Panc1 (cell line): ENCODE data around the gene INPP4A. TPM values are rescaled to one million over a fixed set of nuclear protein-coding genes. Genes with fewer than 3 reads are reported as not detected.
A peak's percentile ranks its signal among the peaks of the same experiment; 100 is the strongest.

ENCODE experiments used
- ATAC-seq: fragments of 200-7000 bp; cut with Tn5 transposase; 2 replicates; pipeline ENCODE4 v1.9.1; 2020; ENCODE audit warnings: mild to moderate bottlenecking, moderate library complexity
- BruUV-seq: library from RNA; stranded (reverse); fragments of 400-500 nt; replicated peaks from 2 replicates; lab custom pipeline; 2021; lab: Mats Ljungman, UMichigan
- CTCF ChIA-PET: fragments of 300-600 bp; sonication (Branson Sonifier 250); formaldehyde crosslinking; loops from one replicate; lab custom pipeline; 2022; ENCODE audit warnings: antibody characterized with exemption; lab: Charles Lee
- POLR2A ChIA-PET: fragments of 300-600 bp; sonication (Branson Sonifier 250); formaldehyde crosslinking; loops from one replicate; lab custom pipeline; 2022; ENCODE audit warnings: antibody characterized with exemption; lab: Charles Lee
- DNase-seq: peaks from one replicate; pipeline ENCODE4 v3.0.0-alpha.2; 2010; ENCODE audit warnings: low read depth, low spot score
- H3K27ac ChIP-seq: 2 replicates; pipeline ENCODE4 v1.5.1; 2011; ENCODE audit warnings: mild to moderate bottlenecking, low read length, inconsistent platforms
- H3K27me3 ChIP-seq: fragments of 200-500 bp; sonication (Bioruptor generic); 2 replicates; pipeline ENCODE4 v1.6.0; 2014; ENCODE audit warnings: low read length, inconsistent platforms; ENCODE audit not compliant: control insufficient read depth, insufficient read depth
- H3K36me3 ChIP-seq: fragments of 200-500 bp; sonication (Bioruptor generic); 2 replicates; pipeline ENCODE4 v1.5.1; 2014; ENCODE audit warnings: inconsistent platforms, mild to moderate bottlenecking, low read length, moderate library complexity; ENCODE audit not compliant: control insufficient read depth, insufficient read depth
- H3K4me1 ChIP-seq: 2 replicates; pipeline ENCODE4 v1.5.1; 2011; ENCODE audit warnings: inconsistent platforms, mild to moderate bottlenecking, low read length, moderate library complexity; ENCODE audit not compliant: control insufficient read depth, insufficient read depth
- H3K4me3 ChIP-seq, 2 experiments: 2 replicates each; pipeline ENCODE4 v1.5.1; 2011 to 2012; ENCODE audit warnings: low read depth in 2 of 2, low read length in 2 of 2, mild to moderate bottlenecking in 2 of 2, inconsistent platforms in 1 of 2, moderate library complexity in 1 of 2
- H3K9me3 ChIP-seq: fragments of 200-500 bp; sonication (Bioruptor generic); 2 replicates; pipeline ENCODE4 v1.5.1; 2014; ENCODE audit warnings: low read depth, mild to moderate bottlenecking, inconsistent platforms, low read length, moderate library complexity; ENCODE audit not compliant: control insufficient read depth, insufficient read depth
- POLR2AphosphoS5 ChIP-seq: IDR thresholded peaks from 2 replicates; pipeline ENCODE4 v1.6.1; 2012; ENCODE audit warnings: mild to moderate bottlenecking, low read depth, low read length, moderate library complexity
- SIN3A ChIP-seq: IDR thresholded peaks from 2 replicates; pipeline ENCODE4 v1.6.1; 2012; ENCODE audit warnings: low read depth, mild to moderate bottlenecking, low read length, moderate library complexity, borderline replicate concordance; ENCODE audit not compliant: insufficient read depth
- TCF7L2 ChIP-seq: IDR thresholded peaks from 2 replicates; pipeline ENCODE4 v1.6.1; 2011; ENCODE audit warnings: mild to moderate bottlenecking, low read depth, low read length, inconsistent platforms
- in situ Hi-C: cut with HindIII; loops from 2 replicates; pipeline ENCODE4 v1.10.0; 2016; ENCODE audit warnings: low sequenced_read_pairs, low pct_unique_long_range_greater_than_20kb
- intact Hi-C: fragments of 100-400 bp; cut with micrococcal nuclease; formaldehyde crosslinking; loops from one replicate; pipeline ENCODE4 v1.10.0; 2022; ENCODE audit not compliant: unreplicated experiment
- total RNA-seq: library from RNA; stranded (reverse); gene quantifications from one replicate; pipeline ENCODE4 v1.2.1, GENCODE V29; 2021; ENCODE audit not compliant: unreplicated experiment
- TF ChIP-seq, protein P1 (sequence below): fragments of 450-650 bp; IDR thresholded peaks from 2 replicates; pipeline ENCODE4 v1.5.1; 2017; ENCODE audit warnings: mild to moderate bottlenecking
- TF ChIP-seq, protein P2 (sequence below), 2 experiments: IDR thresholded peaks; 2 replicates each; pipeline ENCODE4 v1.6.1; 2011 to 2012; ENCODE audit warnings: low read depth in 2 of 2, control low read depth in 1 of 2, low read length in 1 of 2, mild to moderate bottlenecking in 1 of 2, moderate library complexity in 1 of 2; ENCODE audit not compliant: insufficient read depth in 1 of 2

The INPP4A gene
- total RNA-seq, 1 experiment from 2014 or later, result 22.9 TPM

DNA sequence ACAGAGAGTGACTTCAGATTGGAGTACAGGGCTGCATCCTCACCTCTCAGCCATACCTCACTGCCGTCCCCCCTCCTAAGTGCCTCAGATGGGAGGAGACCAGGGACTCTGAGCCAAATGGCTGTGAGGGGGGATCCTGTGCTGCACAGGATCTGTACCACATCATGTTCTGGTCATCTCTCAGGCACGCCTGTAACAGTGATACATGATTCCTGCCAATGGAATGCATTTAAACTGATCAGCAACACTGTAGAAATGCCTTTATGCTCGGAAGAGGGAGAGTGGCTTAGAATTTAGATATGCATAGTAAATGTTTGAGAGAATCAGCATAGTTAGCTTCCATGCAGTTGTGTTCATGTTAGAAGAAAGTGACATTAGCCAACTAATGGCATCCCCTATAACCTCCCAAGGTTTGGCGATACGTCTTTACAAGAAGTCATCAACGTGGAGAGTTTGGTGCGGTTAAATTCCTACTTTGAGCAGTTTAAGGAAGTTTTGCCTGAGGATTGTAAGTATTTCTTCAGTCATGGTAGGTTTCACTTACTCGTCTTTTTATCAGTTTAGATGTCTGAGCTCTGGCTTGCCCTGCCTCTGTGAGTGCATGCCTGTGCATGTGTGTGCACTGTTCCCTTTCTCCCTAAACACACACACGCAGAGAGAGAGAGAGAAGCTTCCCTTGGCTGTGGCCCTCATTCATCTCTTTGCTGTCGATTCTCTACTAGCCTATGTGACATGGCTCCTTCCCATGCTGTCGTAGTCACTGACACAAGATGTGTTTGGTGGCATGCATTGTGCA lies 123.7 kb downstream of the INPP4A start:
- no peaks in the 10 kb centered on the region for H3K36me3 ChIP-seq
- no peak for DNase-seq
- no peak for ATAC-seq
- in situ Hi-C loops, result no loop called here
- CTCF ChIA-PET, result interaction anchor here (0.5 to 1.4 kb wide), 3 partner anchors 17 to 46 kb away, joined by 3 to 4 read pairs (median 4); no protein-coding TSS in a partner anchor
- no peak for TF ChIP-seq SIN3A
- TF ChIP-seq, protein P1, sequence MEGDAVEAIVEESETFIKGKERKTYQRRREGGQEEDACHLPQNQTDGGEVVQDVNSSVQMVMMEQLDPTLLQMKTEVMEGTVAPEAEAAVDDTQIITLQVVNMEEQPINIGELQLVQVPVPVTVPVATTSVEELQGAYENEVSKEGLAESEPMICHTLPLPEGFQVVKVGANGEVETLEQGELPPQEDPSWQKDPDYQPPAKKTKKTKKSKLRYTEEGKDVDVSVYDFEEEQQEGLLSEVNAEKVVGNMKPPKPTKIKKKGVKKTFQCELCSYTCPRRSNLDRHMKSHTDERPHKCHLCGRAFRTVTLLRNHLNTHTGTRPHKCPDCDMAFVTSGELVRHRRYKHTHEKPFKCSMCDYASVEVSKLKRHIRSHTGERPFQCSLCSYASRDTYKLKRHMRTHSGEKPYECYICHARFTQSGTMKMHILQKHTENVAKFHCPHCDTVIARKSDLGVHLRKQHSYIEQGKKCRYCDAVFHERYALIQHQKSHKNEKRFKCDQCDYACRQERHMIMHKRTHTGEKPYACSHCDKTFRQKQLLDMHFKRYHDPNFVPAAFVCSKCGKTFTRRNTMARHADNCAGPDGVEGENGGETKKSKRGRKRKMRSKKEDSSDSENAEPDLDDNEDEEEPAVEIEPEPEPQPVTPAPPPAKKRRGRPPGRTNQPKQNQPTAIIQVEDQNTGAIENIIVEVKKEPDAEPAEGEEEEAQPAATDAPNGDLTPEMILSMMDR, result no peak
- TF ChIP-seq, protein P2, sequence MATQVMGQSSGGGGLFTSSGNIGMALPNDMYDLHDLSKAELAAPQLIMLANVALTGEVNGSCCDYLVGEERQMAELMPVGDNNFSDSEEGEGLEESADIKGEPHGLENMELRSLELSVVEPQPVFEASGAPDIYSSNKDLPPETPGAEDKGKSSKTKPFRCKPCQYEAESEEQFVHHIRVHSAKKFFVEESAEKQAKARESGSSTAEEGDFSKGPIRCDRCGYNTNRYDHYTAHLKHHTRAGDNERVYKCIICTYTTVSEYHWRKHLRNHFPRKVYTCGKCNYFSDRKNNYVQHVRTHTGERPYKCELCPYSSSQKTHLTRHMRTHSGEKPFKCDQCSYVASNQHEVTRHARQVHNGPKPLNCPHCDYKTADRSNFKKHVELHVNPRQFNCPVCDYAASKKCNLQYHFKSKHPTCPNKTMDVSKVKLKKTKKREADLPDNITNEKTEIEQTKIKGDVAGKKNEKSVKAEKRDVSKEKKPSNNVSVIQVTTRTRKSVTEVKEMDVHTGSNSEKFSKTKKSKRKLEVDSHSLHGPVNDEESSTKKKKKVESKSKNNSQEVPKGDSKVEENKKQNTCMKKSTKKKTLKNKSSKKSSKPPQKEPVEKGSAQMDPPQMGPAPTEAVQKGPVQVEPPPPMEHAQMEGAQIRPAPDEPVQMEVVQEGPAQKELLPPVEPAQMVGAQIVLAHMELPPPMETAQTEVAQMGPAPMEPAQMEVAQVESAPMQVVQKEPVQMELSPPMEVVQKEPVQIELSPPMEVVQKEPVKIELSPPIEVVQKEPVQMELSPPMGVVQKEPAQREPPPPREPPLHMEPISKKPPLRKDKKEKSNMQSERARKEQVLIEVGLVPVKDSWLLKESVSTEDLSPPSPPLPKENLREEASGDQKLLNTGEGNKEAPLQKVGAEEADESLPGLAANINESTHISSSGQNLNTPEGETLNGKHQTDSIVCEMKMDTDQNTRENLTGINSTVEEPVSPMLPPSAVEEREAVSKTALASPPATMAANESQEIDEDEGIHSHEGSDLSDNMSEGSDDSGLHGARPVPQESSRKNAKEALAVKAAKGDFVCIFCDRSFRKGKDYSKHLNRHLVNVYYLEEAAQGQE (IDR thresholded peaks at IDR 0.05; ENCODE audit: insufficient read depth in 1 of 2, low read depth in 2 of 2, low read length in 1 of 2), result no peak
- no peak for TF ChIP-seq POLR2AphosphoS5
- TF ChIP-seq TCF7L2, result no peak
- no TSS peak for BruUV-seq
- no peak overlapping the region for H3K4me3 ChIP-seq
- H3K9me3 ChIP-seq, result no peaks in the 10 kb centered on the region
- H3K4me1 ChIP-seq, result no peaks in the 10 kb centered on the region
- no peaks in the 10 kb centered on the region for H3K27me3 ChIP-seq
- intact Hi-C loops, result no loop called here
- POLR2A ChIA-PET, result no interaction called here
- H3K27ac ChIP-seq, result no peak overlapping the region

DNA sequence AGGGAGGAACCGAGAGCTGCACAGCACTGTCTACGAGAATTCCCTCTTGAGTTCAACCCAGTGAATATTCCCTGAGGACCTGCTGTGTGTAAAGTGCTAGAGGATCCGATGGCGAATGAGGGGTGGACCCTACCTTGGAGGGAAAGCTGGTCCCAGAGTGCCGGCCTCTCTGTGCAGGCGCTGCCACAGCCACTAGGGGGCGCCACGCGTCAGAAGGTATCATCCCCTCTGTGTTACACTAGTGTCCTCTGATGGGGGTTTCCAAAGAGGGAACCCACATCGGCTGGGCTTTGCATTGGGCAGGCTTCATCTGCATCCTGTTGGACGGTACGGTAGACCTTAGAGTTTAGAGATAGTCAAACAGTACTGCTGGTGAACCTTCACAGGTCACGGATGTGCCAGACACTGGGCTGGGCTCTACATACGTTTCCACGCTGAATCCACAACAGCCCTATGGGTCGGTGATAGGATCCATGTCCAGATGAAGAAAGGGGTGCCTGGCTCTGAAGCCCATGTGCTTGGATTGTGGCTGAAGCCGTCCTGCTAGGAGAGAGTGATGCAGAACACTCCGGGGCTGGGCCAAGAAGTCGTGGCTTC lies 124.6 kb downstream of the INPP4A start:
- H3K4me3 ChIP-seq, result no peak overlapping the region
- no peak for DNase-seq
- H3K27me3 ChIP-seq, result no peaks in the 10 kb centered on the region
- no peak overlapping the region for H3K27ac ChIP-seq
- intact Hi-C loops (no loop called here), in situ Hi-C loops (no loop called here)
- H3K9me3 ChIP-seq, result no peaks in the 10 kb centered on the region
- no TSS peak for BruUV-seq
- H3K4me1 ChIP-seq, result no peaks in the 10 kb centered on the region
- ATAC-seq, result peak; percentile 83
- TF ChIP-seq TCF7L2, result no peak
- TF ChIP-seq, protein P1, result peak; percentile 95
- CTCF ChIA-PET, result interaction anchor here (0.5 to 1.4 kb wide), 3 partner anchors 16 to 46 kb away, joined by 3 to 4 read pairs (median 4); no protein-coding TSS in a partner anchor
- no peaks in the 10 kb centered on the region for H3K36me3 ChIP-seq
- POLR2A ChIA-PET, result no interaction called here
